Measurements from ENCODE around the gene DCLK2.
"Not testable (repeated sequence)": the region's sequence is repeated elsewhere in the genome, so short reads cannot be mapped to it uniquely, and the experiment has no call there.

DNA sequence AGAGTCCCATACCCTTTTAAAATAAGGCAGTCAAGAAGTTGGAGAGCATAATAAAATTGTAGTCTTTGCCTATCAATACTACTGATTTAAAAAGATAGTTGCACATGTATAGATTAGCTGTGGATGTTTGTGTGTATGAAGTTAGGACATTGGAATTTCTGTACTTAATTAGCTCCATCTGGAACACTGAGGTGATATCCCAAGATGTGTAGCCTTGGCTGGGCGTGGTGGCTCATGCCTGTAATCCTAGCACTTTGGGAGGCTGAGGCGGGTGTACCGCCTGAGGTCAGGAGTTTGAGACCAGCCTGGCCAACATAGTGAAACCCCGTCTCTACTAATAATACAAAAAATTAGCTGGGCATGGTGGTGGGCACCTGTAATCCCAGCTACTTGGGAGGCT, 119.0 kb downstream of the DCLK2 start:
- TF ChIP-seq, protein P1, sequence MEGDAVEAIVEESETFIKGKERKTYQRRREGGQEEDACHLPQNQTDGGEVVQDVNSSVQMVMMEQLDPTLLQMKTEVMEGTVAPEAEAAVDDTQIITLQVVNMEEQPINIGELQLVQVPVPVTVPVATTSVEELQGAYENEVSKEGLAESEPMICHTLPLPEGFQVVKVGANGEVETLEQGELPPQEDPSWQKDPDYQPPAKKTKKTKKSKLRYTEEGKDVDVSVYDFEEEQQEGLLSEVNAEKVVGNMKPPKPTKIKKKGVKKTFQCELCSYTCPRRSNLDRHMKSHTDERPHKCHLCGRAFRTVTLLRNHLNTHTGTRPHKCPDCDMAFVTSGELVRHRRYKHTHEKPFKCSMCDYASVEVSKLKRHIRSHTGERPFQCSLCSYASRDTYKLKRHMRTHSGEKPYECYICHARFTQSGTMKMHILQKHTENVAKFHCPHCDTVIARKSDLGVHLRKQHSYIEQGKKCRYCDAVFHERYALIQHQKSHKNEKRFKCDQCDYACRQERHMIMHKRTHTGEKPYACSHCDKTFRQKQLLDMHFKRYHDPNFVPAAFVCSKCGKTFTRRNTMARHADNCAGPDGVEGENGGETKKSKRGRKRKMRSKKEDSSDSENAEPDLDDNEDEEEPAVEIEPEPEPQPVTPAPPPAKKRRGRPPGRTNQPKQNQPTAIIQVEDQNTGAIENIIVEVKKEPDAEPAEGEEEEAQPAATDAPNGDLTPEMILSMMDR (IDR thresholded peaks at IDR 0.05): not testable (repeated sequence)
- not testable (repeated sequence) for TF ChIP-seq POLR2AphosphoS5 (IDR thresholded peaks at IDR 0.05)
